Measurements from ENCODE around the gene RMI1. TPM values are rescaled to one million over a fixed set of nuclear protein-coding genes. Genes with fewer than 3 reads are reported as not detected.

The RMI1 gene
- total RNA-seq, 1 donor from 2014 or later: 3.4 TPM

DNA sequence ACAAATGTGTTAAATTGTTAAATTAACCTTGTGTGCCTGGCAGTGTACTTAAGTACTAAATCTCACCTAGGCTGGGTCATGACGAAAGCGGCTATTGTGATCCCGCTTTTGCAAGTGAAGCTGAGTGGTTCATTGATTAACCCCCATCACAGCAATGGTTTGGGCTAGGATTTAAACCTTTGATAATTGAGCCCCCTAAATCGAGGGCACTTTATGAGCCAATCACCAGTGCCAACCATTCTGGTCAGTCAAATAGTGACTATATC is 23.4 kb upstream of the RMI1 start:
- DNase-seq (ENCODE audit: low read depth): no peak
- peak overlapping the region; percentile 69 for H3K4me3 ChIP-seq (ENCODE audit: low read depth, low read length)
- TF ChIP-seq, protein P1, sequence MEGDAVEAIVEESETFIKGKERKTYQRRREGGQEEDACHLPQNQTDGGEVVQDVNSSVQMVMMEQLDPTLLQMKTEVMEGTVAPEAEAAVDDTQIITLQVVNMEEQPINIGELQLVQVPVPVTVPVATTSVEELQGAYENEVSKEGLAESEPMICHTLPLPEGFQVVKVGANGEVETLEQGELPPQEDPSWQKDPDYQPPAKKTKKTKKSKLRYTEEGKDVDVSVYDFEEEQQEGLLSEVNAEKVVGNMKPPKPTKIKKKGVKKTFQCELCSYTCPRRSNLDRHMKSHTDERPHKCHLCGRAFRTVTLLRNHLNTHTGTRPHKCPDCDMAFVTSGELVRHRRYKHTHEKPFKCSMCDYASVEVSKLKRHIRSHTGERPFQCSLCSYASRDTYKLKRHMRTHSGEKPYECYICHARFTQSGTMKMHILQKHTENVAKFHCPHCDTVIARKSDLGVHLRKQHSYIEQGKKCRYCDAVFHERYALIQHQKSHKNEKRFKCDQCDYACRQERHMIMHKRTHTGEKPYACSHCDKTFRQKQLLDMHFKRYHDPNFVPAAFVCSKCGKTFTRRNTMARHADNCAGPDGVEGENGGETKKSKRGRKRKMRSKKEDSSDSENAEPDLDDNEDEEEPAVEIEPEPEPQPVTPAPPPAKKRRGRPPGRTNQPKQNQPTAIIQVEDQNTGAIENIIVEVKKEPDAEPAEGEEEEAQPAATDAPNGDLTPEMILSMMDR (conservative IDR thresholded peaks at IDR 0.05; ENCODE audit: low read depth, low read length): no peak

DNA sequence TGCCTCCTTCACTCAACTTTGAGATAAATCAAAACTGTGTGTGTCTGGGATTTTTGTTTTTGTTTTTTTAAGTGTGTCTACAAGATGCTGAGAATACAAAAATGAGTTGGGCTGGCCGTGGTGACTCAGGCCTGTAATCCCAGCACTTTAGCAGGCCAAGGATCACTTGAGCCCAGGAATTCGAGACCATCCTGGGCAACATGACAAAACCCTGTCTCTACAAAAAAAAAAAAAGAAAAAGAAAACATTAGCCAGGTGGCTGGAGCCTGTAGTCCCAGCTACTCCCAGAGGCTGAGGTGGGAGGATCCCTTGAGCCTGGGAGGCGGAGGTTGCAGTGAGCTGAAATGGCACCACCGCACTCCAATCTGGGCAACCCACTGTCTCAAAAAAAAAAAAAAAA is 21.5 kb upstream of the RMI1 start:
- peak; percentile 81 for DNase-seq (ENCODE audit: low read depth)
- TF ChIP-seq, protein P1 (conservative IDR thresholded peaks at IDR 0.05; ENCODE audit: low read depth, low read length): no peak

DNA sequence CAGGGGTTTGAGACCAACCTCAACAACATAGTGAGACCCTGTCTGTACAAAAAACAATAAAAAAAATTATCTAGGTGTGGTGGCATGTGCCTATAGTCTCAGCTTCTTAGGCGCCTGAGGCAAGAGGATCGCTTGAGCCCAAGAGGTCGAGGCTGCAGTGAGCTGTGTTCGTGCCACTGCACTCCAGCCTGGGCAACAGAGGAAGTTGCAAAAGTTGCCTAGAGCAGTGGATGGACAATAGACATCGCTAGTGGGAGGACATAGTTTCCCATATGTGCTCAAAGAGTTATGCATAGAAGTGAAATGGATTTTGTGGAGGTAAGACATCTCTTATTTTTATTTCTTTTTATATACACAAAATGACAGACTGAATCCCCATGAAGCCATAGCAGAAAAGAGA is 19.6 kb upstream of the RMI1 start:
- DNase-seq (ENCODE audit: low read depth): no peak
- TF ChIP-seq, protein P1 (conservative IDR thresholded peaks at IDR 0.05; ENCODE audit: low read depth, low read length): no peak
- H3K4me3 ChIP-seq (ENCODE audit: low read depth, low read length): no peak overlapping the region

More for the DNA sequence above, 21.5 kb upstream of the RMI1 start:
- H3K4me3 ChIP-seq (ENCODE audit: low read depth, low read length): no peak overlapping the region

- TF ChIP-seq, protein P1 (conservative IDR thresholded peaks at IDR 0.05; ENCODE audit: low read depth, low read length): no peak
- DNase-seq (ENCODE audit: low read depth): no peak
These were observed 18.4 kb upstream of the RMI1 start for GRCh38 chr9:83962165-83962564.

DNA sequence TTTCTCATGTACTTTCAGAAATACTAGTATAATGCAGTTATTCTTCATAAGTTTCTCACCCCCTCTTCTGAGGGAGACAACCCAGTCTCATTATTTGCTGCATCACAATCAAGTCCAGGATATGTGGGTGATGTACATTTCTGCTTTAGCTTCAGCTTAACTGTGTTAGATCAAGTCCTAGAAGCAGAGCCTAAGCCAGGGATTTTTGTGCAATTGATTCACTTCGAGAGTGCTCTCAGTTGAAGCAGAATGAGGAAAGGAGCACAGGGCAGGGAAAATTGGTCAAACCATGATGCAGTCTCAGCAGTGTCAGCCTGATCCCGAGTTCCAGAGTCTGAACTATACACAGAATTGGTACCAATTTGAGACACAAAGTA is 15.6 kb upstream of the RMI1 start:
- DNase-seq (ENCODE audit: low read depth): no peak
- TF ChIP-seq, protein P1 (conservative IDR thresholded peaks at IDR 0.05; ENCODE audit: low read depth, low read length): no peak
- H3K4me3 ChIP-seq (ENCODE audit: low read depth, low read length): no peak overlapping the region

More at GRCh38 chr9:83962165-83962564, 18.4 kb upstream of the RMI1 start:
- no peak overlapping the region for H3K4me3 ChIP-seq (ENCODE audit: low read depth, low read length)

- TF ChIP-seq, protein P1 (conservative IDR thresholded peaks at IDR 0.05; ENCODE audit: low read depth, low read length): no peak
- DNase-seq (ENCODE audit: low read depth): no peak
- H3K4me3 ChIP-seq (ENCODE audit: low read depth, low read length): no peak overlapping the region
These were observed 15.0 kb upstream of the RMI1 start for GRCh38 chr9:83965350-83966208.

DNA sequence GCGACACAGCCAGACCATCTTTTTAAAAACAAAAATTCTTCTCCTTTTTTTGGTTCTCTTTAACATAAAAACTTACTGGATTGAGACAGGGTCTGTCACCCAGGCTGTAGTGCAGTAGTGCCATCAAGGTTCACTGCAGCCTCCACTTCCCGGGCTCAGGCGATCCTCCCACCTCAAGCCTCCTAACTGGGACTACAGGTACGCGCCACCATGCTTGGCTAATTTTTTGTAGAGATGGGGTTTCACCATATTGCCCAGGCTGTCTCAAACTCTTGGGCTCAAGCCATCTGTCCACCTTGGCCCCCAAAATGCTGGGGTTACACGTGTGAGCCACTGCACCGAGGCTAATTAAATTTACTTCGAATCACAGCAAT is 14.4 kb upstream of the RMI1 start:
- no peak for DNase-seq (ENCODE audit: low read depth)
- H3K4me3 ChIP-seq (ENCODE audit: low read depth, low read length): no peak overlapping the region
- TF ChIP-seq, protein P1 (conservative IDR thresholded peaks at IDR 0.05; ENCODE audit: low read depth, low read length): no peak
